ENCODE data around the gene TSPOAP1. TPM values are rescaled to one million over a fixed set of nuclear protein-coding genes. Genes with fewer than 3 reads are reported as not detected.

The TSPOAP1 gene
- total RNA-seq, 1 donor from 2014 or later, result 0.79 TPM

GRCh38 chr17:58377093-58377601 is 48.6 kb upstream of the TSPOAP1 start:
- H3K9me3 Mint-ChIP-seq (ENCODE audit: unreplicated experiment), result no peaks in the 10 kb centered on the region
- H3K4me1 Mint-ChIP-seq (ENCODE audit: low read depth, unreplicated experiment), result peaks cover 30% of the 10 kb centered on the region
- no peaks in the 10 kb centered on the region for H4K20me1 ChIP-seq (ENCODE audit: insufficient read depth, low read length)
- no peaks in the 10 kb centered on the region for H3K79me2 ChIP-seq (ENCODE audit: insufficient read depth, low read length)
- H3K27ac Mint-ChIP-seq (ENCODE audit: unreplicated experiment), result no peak overlapping the region
- FAIRE-seq (no peak), DNase-seq (ENCODE audit: low read depth) (no peak)
- H3K27me3 ChIP-seq (ENCODE audit: insufficient read depth, low read length), result peaks cover 2% of the 10 kb centered on the region
- no peaks in the 10 kb centered on the region for H3K36me3 ChIP-seq (ENCODE audit: insufficient read depth, low read length)
- H3K4me2 ChIP-seq (ENCODE audit: low read length), result no peak overlapping the region
- TF ChIP-seq, protein P1, sequence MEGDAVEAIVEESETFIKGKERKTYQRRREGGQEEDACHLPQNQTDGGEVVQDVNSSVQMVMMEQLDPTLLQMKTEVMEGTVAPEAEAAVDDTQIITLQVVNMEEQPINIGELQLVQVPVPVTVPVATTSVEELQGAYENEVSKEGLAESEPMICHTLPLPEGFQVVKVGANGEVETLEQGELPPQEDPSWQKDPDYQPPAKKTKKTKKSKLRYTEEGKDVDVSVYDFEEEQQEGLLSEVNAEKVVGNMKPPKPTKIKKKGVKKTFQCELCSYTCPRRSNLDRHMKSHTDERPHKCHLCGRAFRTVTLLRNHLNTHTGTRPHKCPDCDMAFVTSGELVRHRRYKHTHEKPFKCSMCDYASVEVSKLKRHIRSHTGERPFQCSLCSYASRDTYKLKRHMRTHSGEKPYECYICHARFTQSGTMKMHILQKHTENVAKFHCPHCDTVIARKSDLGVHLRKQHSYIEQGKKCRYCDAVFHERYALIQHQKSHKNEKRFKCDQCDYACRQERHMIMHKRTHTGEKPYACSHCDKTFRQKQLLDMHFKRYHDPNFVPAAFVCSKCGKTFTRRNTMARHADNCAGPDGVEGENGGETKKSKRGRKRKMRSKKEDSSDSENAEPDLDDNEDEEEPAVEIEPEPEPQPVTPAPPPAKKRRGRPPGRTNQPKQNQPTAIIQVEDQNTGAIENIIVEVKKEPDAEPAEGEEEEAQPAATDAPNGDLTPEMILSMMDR (IDR thresholded peaks at IDR 0.05; ENCODE audit: insufficient read depth, low read depth, low read length), result no peak
- no peak for TF ChIP-seq EZH2 (IDR thresholded peaks at IDR 0.05; ENCODE audit: insufficient read depth, low read length)
- H3K4me3 Mint-ChIP-seq (ENCODE audit: unreplicated experiment), result no peak overlapping the region
- H3K4me1 ChIP-seq (ENCODE audit: insufficient read depth, low read length), result no peaks in the 10 kb centered on the region
- H3K36me3 Mint-ChIP-seq (ENCODE audit: low read depth, unreplicated experiment), result no peaks in the 10 kb centered on the region
- H3K27ac ChIP-seq (ENCODE audit: low read depth, low read length), result no peak overlapping the region
- no peaks in the 10 kb centered on the region for H3K9me3 ChIP-seq (ENCODE audit: insufficient read depth, low read depth, low read length)
- H2AFZ ChIP-seq (ENCODE audit: low read depth, low read length), result no peak overlapping the region
- H3K4me3 ChIP-seq (ENCODE audit: insufficient read depth, low read depth, low read length), result no peak overlapping the region
- H3K9ac ChIP-seq (ENCODE audit: low read length), result no peak overlapping the region
- H3K27me3 Mint-ChIP-seq (ENCODE audit: low read depth, unreplicated experiment), result no peaks in the 10 kb centered on the region

DNA sequence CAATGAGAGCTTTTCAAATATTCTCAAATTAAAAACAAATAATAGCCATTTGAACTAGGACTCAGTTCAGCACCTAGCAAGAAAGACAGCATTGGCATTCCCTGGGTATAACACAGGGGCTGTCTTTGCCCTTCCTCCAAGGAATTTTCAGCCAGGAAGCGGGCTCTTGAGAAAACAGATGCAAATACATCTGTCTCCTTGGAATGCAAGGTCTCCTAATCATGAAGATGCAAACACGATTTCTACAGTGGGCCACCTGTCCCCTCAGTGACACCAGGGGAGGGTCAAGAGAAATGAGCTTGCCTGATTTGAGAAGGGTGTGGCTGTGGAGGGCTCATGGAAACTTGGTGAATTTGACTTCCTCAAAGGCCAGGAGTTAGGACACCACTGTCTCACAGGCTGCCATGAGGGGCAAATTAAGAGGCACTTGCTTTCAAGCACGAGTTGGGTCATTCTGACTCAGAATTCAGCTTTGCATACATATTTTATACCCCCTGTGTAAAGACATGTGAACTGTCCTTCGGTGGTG is 47.9 kb upstream of the TSPOAP1 start:
- peaks cover 2% of the 10 kb centered on the region for H3K27me3 ChIP-seq (ENCODE audit: insufficient read depth, low read length)
- Mint-ChIP-seq H3K4me1 (ENCODE audit: low read depth, unreplicated experiment) (peaks cover 31% of the 10 kb centered on the region), H3K27me3 (ENCODE audit: low read depth, unreplicated experiment) (no peaks in the 10 kb centered on the region), H3K9me3 (ENCODE audit: unreplicated experiment) (no peaks in the 10 kb centered on the region), H3K36me3 (ENCODE audit: low read depth, unreplicated experiment) (no peaks in the 10 kb centered on the region), H3K27ac (ENCODE audit: unreplicated experiment) (no peak overlapping the region), H3K4me3 (ENCODE audit: unreplicated experiment) (no peak overlapping the region)
- H3K36me3 ChIP-seq (ENCODE audit: insufficient read depth, low read length), result no peaks in the 10 kb centered on the region
- H3K4me2 ChIP-seq (ENCODE audit: low read length), result no peak overlapping the region
- no peak overlapping the region for H3K4me3 ChIP-seq (ENCODE audit: insufficient read depth, low read depth, low read length)
- H3K9me3 ChIP-seq (ENCODE audit: insufficient read depth, low read depth, low read length), result no peaks in the 10 kb centered on the region
- H3K4me1 ChIP-seq (ENCODE audit: insufficient read depth, low read length), result no peaks in the 10 kb centered on the region
- no peak overlapping the region for H3K9ac ChIP-seq (ENCODE audit: low read length)
- H2AFZ ChIP-seq (ENCODE audit: low read depth, low read length), result no peak overlapping the region
- FAIRE-seq (no peak), DNase-seq (ENCODE audit: low read depth) (no peak)
- H4K20me1 ChIP-seq (ENCODE audit: insufficient read depth, low read length), result no peaks in the 10 kb centered on the region
- no peak overlapping the region for H3K27ac ChIP-seq (ENCODE audit: low read depth, low read length)
- TF ChIP-seq, protein P1 (IDR thresholded peaks at IDR 0.05; ENCODE audit: insufficient read depth, low read depth, low read length), result no peak
- TF ChIP-seq EZH2 (IDR thresholded peaks at IDR 0.05; ENCODE audit: insufficient read depth, low read length), result no peak
- H3K79me2 ChIP-seq (ENCODE audit: insufficient read depth, low read length), result no peaks in the 10 kb centered on the region

DNA sequence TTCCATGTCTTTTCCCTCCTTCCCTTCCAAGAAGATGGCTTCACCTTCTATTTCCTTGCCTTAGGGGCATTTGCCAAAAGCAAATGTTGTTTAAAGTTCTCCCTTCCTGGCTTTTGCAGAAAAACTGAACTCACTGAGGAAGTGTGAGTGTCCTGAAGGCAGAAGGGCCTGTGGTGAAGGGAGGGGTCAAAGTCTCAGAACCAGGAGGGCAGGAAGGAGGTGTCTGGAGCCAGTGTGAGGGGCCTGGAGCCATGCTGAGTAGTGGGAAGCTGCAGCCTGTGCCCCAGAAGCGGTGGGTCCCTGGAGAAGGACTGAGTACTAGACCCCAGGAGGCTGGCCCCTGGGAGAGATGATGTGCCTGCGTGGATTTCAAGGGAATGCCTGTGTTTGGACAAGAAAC is 47.2 kb upstream of the TSPOAP1 start:
- Histone ChIP-seq H3K9me3 (ENCODE audit: insufficient read depth, low read depth, low read length) (no peaks in the 10 kb centered on the region), H2AFZ (ENCODE audit: low read depth, low read length) (no peak overlapping the region), H3K36me3 (ENCODE audit: insufficient read depth, low read length) (no peaks in the 10 kb centered on the region), H3K9ac (ENCODE audit: low read length) (no peak overlapping the region), H3K4me2 (ENCODE audit: low read length) (no peak overlapping the region), H3K4me3 (ENCODE audit: insufficient read depth, low read depth, low read length) (no peak overlapping the region), H3K27ac (ENCODE audit: low read depth, low read length) (no peak overlapping the region), H3K27me3 (ENCODE audit: insufficient read depth, low read length) (peaks cover 2% of the 10 kb centered on the region), H3K4me1 (ENCODE audit: insufficient read depth, low read length) (no peaks in the 10 kb centered on the region), H4K20me1 (ENCODE audit: insufficient read depth, low read length) (no peaks in the 10 kb centered on the region), H3K79me2 (ENCODE audit: insufficient read depth, low read length) (no peaks in the 10 kb centered on the region)
- FAIRE-seq, result no peak
- Mint-ChIP-seq H3K4me3 (ENCODE audit: unreplicated experiment) (no peak overlapping the region), H3K9me3 (ENCODE audit: unreplicated experiment) (no peaks in the 10 kb centered on the region), H3K36me3 (ENCODE audit: low read depth, unreplicated experiment) (no peaks in the 10 kb centered on the region), H3K4me1 (ENCODE audit: low read depth, unreplicated experiment) (peaks cover 26% of the 10 kb centered on the region), H3K27ac (ENCODE audit: unreplicated experiment) (no peak overlapping the region), H3K27me3 (ENCODE audit: low read depth, unreplicated experiment) (no peaks in the 10 kb centered on the region)
- no peak for DNase-seq (ENCODE audit: low read depth)
- TF ChIP-seq, protein P1 (IDR thresholded peaks at IDR 0.05; ENCODE audit: insufficient read depth, low read depth, low read length), result no peak
- no peak for TF ChIP-seq EZH2 (IDR thresholded peaks at IDR 0.05; ENCODE audit: insufficient read depth, low read length)
